GM12864 (cell line): ENCODE data around the gene AKAP1.

ENCODE experiments used
- DNase-seq: peaks from one replicate; pipeline ENCODE4 v3.0.0-alpha.2; 2011; ENCODE audit warnings: low read depth
- H3K4me3 ChIP-seq: 2 replicates; pipeline ENCODE4 v1.5.1; 2011; ENCODE audit warnings: mild to moderate bottlenecking, low read depth, low read length, control low read depth
- CTCF ChIP-seq: IDR thresholded peaks from 2 replicates; pipeline ENCODE4 v1.5.1; 2011; ENCODE audit warnings: low read depth, mild to moderate bottlenecking, moderate library complexity, low read length, control low read depth, inconsistent platforms; ENCODE audit errors: missing control alignments

AKAP1 gene

GRCh38 chr17:57104461-57105175 is 19.6 kb downstream of the AKAP1 start:
- no peak for DNase-seq
- no peak overlapping the region for H3K4me3 ChIP-seq
- no peak for TF ChIP-seq CTCF

- H3K4me3 ChIP-seq = no peak overlapping the region
- no peak for TF ChIP-seq CTCF
- no peak for DNase-seq
These were observed 20.5 kb downstream of the AKAP1 start for GRCh38 chr17:57105591-57105990.

- peak; percentile 40 for TF ChIP-seq CTCF
- no peak overlapping the region for H3K4me3 ChIP-seq
- no peak for DNase-seq
These were observed 21.2 kb downstream of the AKAP1 start for GRCh38 chr17:57106107-57106835.

GRCh38 chr17:57106836-57107497 is 21.9 kb downstream of the AKAP1 start:
- TF ChIP-seq CTCF = no peak
- no peak overlapping the region for H3K4me3 ChIP-seq
- no peak for DNase-seq

GRCh38 chr17:57107498-57108101 is 22.6 kb downstream of the AKAP1 start:
- DNase-seq = no peak
- no peak overlapping the region for H3K4me3 ChIP-seq
- no peak for TF ChIP-seq CTCF

- TF ChIP-seq CTCF = no peak
- H3K4me3 ChIP-seq = no peak overlapping the region
- no peak for DNase-seq
These were observed 23.8 kb downstream of the AKAP1 start for GRCh38 chr17:57108671-57109392.
